Stimulated activated CD8-positive, alpha-beta memory T cell treated with anti-CD3 and anti-CD28 coated beads, Interleukin-2, amount 100 ng/mL, for 48 hours (primary cell): ENCODE data around the gene PHACTR2.
"Not testable (repeated sequence)": the region's sequence is repeated elsewhere in the genome, so short reads cannot be mapped to it uniquely, and the experiment has no call there.

Source experiments
- DNase-seq, 2 donors: peaks; one replicate each; pipeline ENCODE4 v3.0.0-alpha.2; 2020; ENCODE audit warnings: low read depth in 2 of 2

PHACTR2 gene

DNA sequence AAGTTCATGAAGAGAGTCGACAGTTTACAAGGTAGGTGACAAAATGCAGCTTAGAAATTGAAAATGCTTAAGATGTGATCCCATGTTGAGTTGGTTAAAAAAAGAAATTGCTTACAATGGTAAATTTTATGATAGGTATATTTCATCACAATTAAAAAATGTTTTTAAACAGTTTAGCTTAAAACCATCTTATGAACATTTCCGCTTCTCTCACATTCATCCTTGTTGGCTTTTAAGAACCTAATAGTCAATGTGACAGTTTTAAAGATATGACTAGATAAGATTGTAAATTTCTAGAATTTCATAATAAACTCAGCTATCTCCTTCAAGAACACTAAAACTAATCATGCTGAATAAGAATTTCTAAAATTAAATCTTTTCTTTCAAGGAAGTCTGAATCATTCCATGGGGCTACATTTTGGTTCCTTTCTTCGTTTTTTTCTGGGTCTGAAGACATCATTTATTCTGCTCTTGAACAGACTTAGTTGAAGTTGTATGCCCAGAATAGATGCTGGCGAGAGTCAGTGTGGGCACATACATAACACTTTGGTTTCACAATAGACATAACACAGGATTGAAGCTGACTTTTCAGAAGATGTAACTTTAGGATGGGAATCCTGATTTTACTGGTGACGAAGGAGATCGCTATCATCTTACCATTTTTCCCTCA, 129.5 kb downstream of the PHACTR2 start:
- no peak for DNase-seq

DNA sequence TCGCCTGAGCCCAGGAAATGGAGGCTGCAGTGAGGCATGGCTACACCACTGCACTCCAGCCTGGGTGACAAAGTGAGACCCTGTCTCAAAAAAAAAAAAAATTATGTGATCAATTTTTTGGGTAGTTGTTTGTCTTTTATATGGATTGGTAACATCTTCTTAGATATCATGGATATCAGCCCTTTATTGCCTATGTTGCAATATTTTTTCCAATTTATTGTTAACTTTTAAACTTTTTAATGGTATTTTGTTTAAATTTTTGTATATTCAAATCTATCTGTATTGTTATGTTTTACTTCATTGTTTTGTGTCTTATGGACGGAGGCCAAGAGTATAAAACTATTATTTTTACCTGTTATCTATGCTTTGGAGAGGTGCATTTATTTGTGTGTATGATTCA, 133.0 kb downstream of the PHACTR2 start:
- DNase-seq = no peak

DNA sequence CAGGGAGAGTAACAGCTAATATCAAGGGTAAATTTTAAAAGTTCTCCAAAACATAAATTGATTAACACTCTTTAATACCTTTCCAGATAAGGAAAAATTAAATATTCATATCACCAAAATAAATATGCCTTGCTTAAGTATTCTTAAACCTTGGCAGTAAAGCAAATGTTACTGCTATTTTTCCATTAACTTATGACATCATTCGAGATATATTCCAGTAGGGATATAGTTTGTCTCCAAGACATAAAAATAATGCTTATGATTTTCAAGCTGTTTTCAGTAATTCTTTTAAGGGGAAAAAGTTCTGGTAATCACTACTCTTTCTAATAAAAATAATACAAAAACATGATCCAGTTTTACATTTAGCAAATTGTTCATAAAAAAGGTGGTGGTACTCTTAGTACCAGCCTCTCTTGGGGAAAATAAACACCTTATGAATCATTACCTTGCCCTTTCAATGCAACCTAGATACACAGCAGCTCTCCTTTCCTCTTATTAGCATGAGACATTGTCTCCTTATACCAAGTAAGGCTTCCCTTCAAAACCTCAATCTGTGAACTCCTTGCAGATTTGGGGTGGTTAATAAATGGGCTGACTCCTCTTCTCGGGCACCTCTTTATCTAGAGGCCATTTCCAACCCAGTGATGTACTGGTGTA, 133.9 kb downstream of the PHACTR2 start:
- no peak for DNase-seq

- DNase-seq = no peak
Observed at GRCh38 chr6:143817621-143818020, 139.9 kb downstream of the PHACTR2 start.

DNA sequence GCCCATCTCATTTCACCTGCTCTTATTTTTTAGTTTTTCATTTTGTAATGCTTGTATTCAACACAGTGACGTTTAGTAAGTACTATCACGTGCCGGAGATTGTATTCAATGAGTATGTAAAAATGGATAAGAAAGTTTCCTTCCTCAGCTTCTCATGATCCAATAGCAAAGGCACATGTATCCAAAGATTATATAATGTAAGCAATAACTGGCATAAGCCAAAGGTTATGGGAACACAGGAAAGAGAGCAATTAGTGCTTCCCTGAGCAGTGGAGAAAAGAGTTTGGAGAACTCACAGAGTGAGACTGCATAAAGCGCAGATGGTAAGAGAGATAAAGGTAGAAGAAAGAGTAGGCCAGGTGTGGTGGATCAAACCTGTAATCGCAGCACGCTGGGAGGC, 143.6 kb downstream of the PHACTR2 start:
- DNase-seq = no peak

DNA sequence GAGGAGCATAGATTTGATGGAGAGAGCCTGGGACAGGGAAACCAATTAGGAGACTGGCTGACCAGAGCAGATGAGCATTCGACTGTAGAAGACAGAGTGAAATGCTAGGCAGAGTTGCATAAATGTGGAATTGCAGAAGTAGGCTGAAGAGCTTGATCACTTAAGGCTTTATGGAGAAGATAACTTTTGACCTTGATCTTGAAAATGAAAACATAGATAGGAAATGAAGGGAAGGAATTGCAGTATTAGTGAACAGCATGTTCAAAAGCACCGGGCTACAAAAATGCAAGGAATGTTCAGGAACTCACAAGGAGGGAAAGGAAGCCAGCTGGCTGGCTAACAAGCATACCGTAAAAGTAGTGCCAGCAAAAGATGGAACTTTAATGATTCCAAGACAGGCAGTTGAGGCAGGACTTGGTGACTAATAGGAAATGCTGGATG, 144.8 kb downstream of the PHACTR2 start:
- no peak for DNase-seq

DNA sequence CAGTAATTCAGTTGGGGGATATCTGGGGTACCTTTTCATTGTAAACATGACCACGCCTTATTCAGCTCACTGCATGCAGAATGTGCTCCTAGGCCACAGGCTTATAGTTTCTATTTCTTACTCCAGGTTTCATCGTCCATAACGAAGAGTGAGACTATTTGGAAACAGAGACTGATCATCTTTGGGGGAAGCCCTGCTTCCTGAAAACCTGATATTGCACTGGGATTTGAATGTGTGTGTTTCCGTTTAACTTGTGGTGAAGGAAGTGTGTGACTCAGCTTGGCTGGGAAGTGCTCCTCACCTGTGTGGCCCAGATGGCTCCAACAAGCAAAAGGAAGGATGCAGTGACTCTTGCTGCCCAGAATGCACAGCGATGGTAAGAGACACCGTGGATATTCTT, 145.8 kb downstream of the PHACTR2 start:
- no peak for DNase-seq

GRCh38 chr6:143828572-143828971, 150.8 kb downstream of the PHACTR2 start:
- no peak for DNase-seq

DNA sequence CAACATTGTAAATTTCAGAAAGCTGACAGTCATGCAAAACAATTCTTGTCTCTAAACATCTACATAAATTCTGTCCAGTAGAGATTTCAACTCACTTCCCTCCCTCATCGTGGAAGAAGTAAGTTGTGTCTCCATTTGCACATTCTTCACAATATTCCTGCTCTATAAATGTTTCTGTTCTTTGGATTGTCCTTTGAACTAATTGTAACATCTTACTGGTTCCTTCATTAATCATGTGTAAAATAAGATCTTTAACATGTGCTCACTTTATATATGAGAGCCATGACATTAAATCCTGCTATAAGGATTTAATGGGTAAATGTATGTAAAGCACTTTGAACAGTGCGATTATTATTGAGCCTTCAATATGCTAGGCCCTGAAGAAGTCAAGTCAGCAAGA, 158.4 kb downstream of the PHACTR2 start:
- no peak for DNase-seq

GRCh38 chr6:143838395-143838794, 160.6 kb downstream of the PHACTR2 start:
- no peak for DNase-seq

GRCh38 chr6:143839196-143839595, 161.4 kb downstream of the PHACTR2 start:
- DNase-seq = no peak

GRCh38 chr6:143840595-143841265, 163.0 kb downstream of the PHACTR2 start:
- DNase-seq = no peak

DNA sequence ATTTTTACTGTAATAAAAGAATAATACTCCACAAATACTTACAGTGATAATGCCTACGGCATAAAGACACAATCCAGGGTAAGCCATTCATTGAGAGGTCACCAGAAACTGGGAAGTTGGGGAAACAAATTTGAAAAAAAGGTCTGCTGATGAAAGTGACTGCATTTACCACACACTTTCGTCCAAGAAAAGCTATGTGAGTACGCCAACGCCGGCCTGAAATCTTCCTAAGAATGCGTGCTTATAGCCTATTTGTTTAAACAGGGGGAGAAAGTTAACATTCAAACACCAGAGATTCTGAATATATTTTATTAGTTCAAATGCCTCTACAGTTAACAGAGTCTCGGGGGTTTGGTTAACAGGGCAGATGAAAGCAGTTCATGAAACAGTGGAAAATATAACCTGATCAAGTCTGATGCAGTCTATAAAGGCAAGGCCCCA, 164.7 kb downstream of the PHACTR2 start:
- DNase-seq = no peak

GRCh38 chr6:143842902-143843676, 165.3 kb downstream of the PHACTR2 start, which contains the start of gene LTV1:
Gene LTV1, plus strand, starts transcription at chr6:143843338. Its CDS starts 140 bp downstream, at chr6:143843478.
- peak; percentile 90 for DNase-seq

- DNase-seq = no peak
Observed at GRCh38 chr6:143843677-143843999, 165.9 kb downstream of the PHACTR2 start.

DNA sequence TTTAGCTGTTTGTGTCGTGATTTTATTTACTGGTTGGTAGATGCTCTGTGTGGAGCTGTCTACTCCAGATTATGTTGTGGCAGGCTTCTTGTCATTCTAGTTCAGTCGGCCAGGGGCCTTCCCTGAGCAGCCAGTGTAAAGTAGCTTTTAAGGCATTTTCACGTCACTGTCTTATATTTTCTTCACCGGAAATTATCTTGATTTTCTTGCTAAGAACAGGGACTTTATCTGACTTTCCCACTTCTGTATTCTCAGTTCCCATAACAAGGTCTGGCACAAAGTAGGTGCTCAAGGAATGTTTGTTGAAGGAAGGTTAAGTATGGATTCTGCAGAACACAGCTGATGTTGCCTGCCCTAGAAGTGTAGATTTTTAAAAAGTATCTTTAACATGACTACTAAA, 166.2 kb downstream of the PHACTR2 start:
- DNase-seq = no peak

DNA sequence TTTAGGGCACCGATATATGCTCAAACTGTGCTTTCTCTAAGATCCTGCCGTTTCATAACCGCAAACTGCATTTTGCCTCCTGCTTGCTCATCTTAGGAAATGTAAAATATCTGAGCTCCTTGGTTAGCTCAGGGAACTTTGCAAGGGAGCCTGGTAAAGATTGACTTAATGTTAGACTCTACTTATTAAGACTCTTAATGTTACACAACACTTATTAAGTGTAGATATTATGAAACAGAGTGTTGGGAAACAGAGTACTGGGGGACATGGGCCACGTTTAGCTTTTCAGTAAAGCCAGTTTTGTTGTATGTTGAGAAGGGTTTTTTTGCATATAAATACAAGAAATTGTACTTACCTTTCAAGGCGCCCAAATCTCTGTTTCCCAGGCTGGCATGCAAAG, 167.3 kb downstream of the PHACTR2 start:
- DNase-seq = no peak

DNA sequence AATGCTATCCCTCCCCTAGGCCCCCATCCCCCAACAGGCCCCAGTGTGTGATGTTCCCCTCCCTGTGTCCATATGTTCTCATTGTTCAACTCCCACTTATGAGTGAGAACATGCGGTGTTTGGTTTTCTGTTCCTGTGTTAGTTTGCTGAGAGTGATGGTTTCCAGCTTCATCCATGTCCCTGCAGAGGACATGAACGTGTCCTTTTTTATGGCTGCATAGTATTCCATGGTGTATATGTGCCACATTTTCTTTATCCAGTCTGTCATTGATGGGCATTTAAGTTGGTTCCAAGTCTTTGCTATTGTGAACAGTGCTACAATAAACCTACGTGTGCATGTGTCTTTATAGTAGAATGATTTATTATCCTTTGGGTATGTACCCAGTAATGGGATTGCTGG, 173.9 kb downstream of the PHACTR2 start:
- DNase-seq = not testable (repeated sequence)

DNA sequence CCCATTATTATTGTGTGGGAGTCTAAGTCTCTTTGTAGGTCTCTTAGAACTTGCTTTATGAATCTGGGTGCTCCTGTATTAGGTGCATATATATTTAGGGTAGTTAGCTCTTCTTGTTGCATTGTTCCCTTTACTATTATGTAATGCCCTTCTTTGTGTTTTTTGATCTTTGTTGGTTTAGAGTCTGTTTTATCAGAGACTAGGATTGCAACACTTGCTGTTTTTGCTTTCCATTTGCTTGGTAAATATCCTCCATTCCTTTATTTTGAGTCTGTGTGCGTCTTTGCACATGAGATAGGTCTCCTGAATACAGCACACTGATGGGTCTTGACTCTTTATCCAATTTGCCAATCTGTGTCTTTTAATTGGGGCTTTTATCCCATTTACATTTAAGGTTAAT, 177.3 kb downstream of the PHACTR2 start:
- DNase-seq = not testable (repeated sequence)

GRCh38 chr6:143856762-143857161, 179.0 kb downstream of the PHACTR2 start:
- DNase-seq = not testable (repeated sequence)

DNA sequence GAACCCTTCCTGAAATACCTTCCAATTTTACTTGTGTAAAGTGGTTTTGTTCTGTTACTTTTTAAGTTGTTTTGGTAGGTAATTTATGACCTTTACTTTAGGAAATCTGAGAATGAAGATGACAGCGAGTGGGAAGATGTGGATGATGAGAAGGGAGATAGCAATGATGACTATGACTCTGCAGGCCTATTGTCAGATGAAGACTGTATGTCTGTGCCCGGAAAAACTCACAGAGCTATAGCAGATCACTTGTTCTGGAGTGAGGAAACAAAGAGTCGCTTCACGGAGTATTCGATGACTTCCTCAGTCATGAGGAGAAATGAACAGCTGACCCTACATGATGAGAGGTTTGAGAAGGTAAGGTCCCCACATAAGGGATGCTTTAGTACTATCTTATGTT, 179.9 kb downstream of the PHACTR2 start:
- DNase-seq = no peak
